ENCODE measurements around the gene LRRC28. TPM values are rescaled to one million over a fixed set of nuclear protein-coding genes. Genes with fewer than 3 reads are reported as not detected.
A peak's percentile ranks its signal among the peaks of the same experiment; 100 is the strongest.

LRRC28 gene
- total RNA-seq, 2 donors from 2014 or later: 18.5 to 26.0 TPM

DNA sequence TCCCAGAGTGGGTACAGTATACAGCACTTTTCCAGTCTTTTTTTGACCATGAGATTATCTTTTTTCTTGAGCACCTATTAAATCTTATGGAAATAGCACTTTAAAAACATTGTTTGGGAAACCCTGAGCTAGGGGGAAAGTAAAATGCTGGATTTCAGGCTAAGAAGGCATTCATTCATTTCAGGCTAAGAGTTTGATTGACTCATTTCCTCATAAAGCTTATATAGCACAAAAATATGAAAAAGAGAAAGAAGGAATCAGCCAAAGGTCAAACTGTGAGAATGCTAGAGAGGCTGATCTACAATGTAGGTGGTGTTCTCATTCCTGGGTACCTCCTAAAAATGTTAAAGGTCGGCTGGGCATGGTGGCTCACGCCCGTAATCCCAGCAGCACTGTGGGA is 12.4 kb upstream of the LRRC28 start:
- peaks cover 7% of the 10 kb centered on the region for H3K27me3 Mint-ChIP-seq
- no peak overlapping the region for H3K27ac Mint-ChIP-seq
- H3K36me3 Mint-ChIP-seq (ENCODE audit: low read depth): no peaks in the 10 kb centered on the region
- ATAC-seq (replicated peaks): no peak
- no peak overlapping the region for H3K4me3 Mint-ChIP-seq
- no peaks in the 10 kb centered on the region for H3K4me1 Mint-ChIP-seq
- no peaks in the 10 kb centered on the region for H3K9me3 Mint-ChIP-seq

DNA sequence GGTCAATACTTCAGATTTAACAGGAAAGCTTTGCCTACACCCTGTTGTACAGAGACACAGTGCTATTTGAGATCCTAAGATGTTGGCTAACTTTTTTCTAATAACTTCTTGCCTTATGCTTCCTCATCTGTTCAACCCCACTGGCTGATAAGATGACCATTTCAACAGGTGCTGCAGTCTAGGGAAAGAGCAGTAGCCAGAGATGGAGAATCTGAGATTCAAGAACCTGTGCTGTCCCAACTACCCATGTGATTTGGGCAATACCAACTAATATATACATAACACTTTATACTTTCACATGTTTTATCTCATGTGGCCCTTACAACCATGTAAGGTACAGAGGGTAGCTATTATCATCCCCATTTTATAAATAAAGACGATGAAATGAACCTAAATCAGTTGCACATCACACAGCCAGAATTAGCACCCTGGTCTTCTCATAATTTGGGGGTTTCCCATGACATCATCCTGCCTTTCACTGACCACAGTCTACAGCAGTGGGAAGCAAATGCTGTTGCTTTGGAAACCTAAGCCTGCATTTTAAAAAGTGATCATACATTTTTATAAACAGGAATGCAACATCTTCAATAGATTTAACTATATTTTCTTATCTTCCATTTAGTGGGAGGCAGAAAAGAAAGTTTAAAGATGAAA is 11.6 kb upstream of the LRRC28 start:
- ATAC-seq (replicated peaks): peak; percentile 74
- H3K9me3 Mint-ChIP-seq: no peaks in the 10 kb centered on the region
- no peak overlapping the region for H3K27ac Mint-ChIP-seq

DNA sequence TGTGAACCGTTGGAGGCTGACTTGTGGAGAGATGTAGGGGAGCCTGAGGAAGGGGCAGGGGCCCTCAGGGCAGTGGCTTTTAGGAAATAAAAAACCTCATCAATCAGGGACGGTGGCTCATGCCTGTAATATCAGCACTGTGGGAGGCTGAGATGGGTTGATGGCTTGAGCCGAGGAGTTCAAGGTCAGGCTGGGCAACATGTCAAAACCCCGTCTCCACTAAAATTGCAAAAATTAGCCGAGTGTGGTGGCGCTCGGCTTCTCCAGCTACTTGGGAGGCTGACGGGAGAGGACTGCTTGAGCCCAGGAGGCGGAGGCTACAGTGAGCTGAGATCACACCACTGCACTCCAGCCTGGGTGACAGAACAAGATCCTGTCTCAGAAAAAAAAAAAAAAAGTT is 9.5 kb upstream of the LRRC28 start:
- H3K4me1 Mint-ChIP-seq: no peaks in the 10 kb centered on the region
- H3K27me3 Mint-ChIP-seq: peaks cover 4% of the 10 kb centered on the region
- H3K36me3 Mint-ChIP-seq (ENCODE audit: low read depth): no peaks in the 10 kb centered on the region
- H3K27ac Mint-ChIP-seq: no peak overlapping the region
- ATAC-seq (replicated peaks): no peak
- no peaks in the 10 kb centered on the region for H3K9me3 Mint-ChIP-seq
- no peak overlapping the region for H3K4me3 Mint-ChIP-seq

More for the DNA sequence above, 11.6 kb upstream of the LRRC28 start:
- Mint-ChIP-seq H3K4me3 (no peak overlapping the region), H3K36me3 (ENCODE audit: low read depth) (no peaks in the 10 kb centered on the region), H3K4me1 (no peaks in the 10 kb centered on the region), H3K27me3 (peaks cover 7% of the 10 kb centered on the region)

GRCh38 chr15:99244306-99244705 is 7.0 kb upstream of the LRRC28 start:
- Mint-ChIP-seq H3K27me3 (no peaks in the 10 kb centered on the region), H3K4me3 (no peak overlapping the region), H3K36me3 (ENCODE audit: low read depth) (no peaks in the 10 kb centered on the region)

DNA sequence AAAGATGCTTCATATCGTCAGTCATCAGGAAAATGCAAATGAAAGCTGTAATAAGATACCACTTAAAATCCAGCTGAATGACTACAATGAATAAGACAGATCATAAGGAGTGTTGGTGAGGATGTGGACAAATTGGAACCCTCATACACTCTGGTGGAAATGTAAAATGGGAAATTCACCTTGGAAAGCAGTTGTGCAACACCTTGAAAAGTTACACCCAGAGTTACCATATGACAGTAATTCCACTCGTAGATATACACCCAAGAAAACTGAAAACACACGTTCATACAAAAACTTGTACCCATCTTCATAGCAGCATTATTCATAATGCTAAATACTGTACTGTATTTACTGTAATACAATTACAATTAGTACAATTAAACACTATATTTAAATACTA is 4.2 kb upstream of the LRRC28 start:
- Mint-ChIP-seq H3K9me3 (no peaks in the 10 kb centered on the region), H3K4me3 (no peak overlapping the region), H3K27ac (no peak overlapping the region), H3K4me1 (peaks cover 1% of the 10 kb centered on the region), H3K36me3 (ENCODE audit: low read depth) (no peaks in the 10 kb centered on the region), H3K27me3 (no peaks in the 10 kb centered on the region)
- ATAC-seq (replicated peaks): no peak

More at GRCh38 chr15:99244306-99244705, 7.0 kb upstream of the LRRC28 start:
- Mint-ChIP-seq H3K27ac (no peak overlapping the region), H3K4me1 (no peaks in the 10 kb centered on the region), H3K9me3 (no peaks in the 10 kb centered on the region)
- ATAC-seq (replicated peaks): no peak

DNA sequence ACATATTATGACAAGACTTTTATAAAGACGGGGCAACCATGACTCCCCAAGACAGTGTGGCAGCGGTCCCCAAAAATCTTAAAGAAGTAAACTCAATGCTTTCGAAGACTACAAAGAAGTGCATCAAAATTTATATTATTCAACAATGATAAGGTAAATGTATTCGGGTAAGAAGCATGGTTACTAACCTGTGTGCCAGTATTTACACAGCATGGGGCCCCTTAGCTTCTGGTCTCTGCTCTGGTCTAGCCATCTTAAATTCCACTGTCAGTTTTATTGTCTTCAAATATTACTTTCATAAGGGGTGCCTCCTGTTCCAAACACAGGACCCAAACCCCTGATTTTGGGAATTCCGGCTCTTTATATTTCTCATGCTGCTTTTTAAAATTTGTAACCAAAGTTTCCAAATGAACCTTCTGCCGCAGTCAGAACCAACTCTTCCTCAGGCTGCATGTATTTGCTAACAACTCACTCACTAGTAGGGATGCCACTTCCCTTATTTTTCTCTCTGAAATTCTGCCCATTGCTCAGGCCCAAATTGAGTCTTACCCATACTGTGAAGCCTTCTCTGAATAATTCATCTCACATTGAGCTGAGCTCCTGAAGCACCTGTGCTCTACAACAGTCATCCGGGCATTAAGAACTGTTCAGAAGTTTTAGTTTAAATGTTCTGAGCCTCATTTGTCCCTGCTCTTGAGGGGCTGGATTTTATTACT is 3.1 kb upstream of the LRRC28 start:
- H3K27me3 Mint-ChIP-seq: no peaks in the 10 kb centered on the region
- ATAC-seq (replicated peaks): no peak
- H3K27ac Mint-ChIP-seq: no peak overlapping the region
- H3K4me3 Mint-ChIP-seq: no peak overlapping the region
- no peaks in the 10 kb centered on the region for H3K36me3 Mint-ChIP-seq (ENCODE audit: low read depth)
- peaks cover 10% of the 10 kb centered on the region for H3K4me1 Mint-ChIP-seq
- H3K9me3 Mint-ChIP-seq: no peaks in the 10 kb centered on the region

DNA sequence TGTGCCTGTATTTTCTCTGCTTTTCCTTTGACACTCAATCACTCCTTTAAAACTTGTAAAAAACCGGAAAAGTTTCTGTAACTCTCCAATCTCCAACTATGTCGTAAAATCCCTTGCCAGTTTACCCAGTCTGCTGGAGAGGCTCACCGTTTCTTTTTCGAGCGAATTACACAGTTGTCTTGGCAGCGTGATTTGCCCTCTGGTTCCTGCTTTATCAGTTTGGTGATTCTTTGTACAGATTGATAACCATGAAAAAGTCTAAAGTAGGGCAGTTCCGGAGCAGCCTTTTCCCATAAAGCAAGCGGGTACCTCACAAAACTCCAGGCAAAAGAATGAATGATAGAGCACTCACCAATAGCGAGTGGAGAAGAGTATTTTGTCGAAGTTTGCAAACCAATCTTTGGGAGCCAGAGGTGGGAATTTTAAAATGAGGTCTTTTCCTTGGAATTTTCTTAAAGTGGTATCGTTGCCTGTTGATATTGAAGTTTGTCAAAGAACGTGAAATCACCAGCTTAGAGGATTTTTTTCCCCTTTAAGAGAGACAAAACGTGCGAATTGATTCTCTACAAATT is 1.9 kb upstream of the LRRC28 start, which contains the start of gene TTC23:
TSS of gene TTC23 (minus strand) at position 312 of the 572 bp plus-strand sequence. CDS start 20,869 bp downstream, outside the sequence.
- no peak within 1 kb of the TSS for H3K27ac Mint-ChIP-seq
- no peak for ATAC-seq (replicated peaks)

DNA sequence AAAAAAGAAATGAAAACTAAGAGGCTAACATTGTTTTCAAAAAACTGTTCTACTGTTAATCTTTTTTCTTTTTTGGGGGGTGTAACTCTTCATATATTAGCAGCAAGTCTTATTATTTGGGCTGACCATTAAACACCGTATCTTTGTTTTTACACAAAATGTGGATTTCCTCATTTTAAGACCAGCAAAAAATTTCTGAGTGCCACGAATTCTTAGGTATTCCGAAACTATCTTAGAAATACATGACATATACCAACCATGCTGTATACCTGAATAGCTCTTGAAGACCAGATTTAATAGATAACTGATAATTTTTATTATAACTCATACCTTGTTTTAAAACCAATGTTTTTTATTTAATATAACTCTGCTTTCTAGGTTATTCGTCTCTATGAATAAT is 1.3 kb upstream of the LRRC28 start:
- H3K27ac Mint-ChIP-seq: no peak overlapping the region
- H3K4me3 Mint-ChIP-seq: no peak overlapping the region
- no peak for ATAC-seq (replicated peaks)
- no peaks in the 10 kb centered on the region for H3K36me3 Mint-ChIP-seq (ENCODE audit: low read depth)
- no peaks in the 10 kb centered on the region for H3K9me3 Mint-ChIP-seq
- H3K4me1 Mint-ChIP-seq: peaks cover 17% of the 10 kb centered on the region
- H3K27me3 Mint-ChIP-seq: no peaks in the 10 kb centered on the region

More for the DNA sequence above, 1.9 kb upstream of the LRRC28 start, which contains the start of gene TTC23:
- no peaks in the 10 kb centered on the region for H3K27me3 Mint-ChIP-seq
- peak within 1 kb of the TSS; percentile 90 for H3K4me3 Mint-ChIP-seq
- H3K4me1 Mint-ChIP-seq: peaks cover 17% of the 10 kb centered on the region
- H3K36me3 Mint-ChIP-seq (ENCODE audit: low read depth): no peaks in the 10 kb centered on the region
- no peaks in the 10 kb centered on the region for H3K9me3 Mint-ChIP-seq

DNA sequence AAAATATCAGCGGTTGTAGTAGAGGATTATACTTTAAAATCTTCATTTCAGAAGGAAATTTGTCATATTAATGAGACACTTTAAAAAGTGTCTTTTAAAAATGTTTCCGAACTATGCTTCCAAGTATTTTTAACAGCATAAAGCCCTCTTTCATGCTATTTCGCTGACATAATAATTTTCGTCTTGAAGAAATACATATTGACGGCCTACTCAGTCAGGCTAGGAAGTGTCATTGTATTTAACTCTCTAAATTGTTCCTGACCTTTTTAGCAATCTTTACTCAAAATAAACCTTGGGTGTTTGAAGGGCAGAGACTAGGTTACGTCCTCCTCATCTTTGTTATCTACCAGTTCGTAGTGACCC is 806 bp upstream of the LRRC28 start:
- no peak for ATAC-seq (replicated peaks)
- Mint-ChIP-seq H3K4me1 (peaks cover 17% of the 10 kb centered on the region), H3K4me3 (peak overlapping the region; percentile 90), H3K27ac (peak overlapping the region; percentile 81), H3K9me3 (no peaks in the 10 kb centered on the region), H3K27me3 (no peaks in the 10 kb centered on the region), H3K36me3 (ENCODE audit: low read depth) (no peaks in the 10 kb centered on the region)

DNA sequence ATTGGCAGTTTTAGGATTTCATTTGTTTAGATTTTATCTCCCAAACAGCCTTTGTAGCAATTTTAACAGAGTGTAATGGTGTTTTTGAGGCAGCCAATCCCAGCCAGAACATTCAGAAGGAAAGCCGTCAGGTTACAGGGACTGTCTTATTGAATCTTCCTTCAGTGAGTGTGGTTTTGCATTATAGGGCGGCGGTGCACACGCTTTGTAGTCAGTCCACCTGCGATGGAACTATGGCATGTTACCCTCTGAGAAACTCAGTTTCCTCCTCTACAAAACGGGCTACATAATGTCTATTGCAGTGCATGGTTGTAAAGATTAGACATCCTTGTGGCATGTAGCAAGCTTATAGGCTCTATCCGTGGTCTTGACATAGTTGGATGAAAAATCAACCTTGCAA is 1.0 kb downstream of the LRRC28 start:
- Mint-ChIP-seq H3K4me1 (peaks cover 17% of the 10 kb centered on the region), H3K4me3 (peak overlapping the region; percentile 90), H3K27me3 (no peaks in the 10 kb centered on the region), H3K27ac (peak overlapping the region; percentile 83), H3K36me3 (ENCODE audit: low read depth) (peaks cover 18% of the 10 kb centered on the region), H3K9me3 (no peaks in the 10 kb centered on the region)
- no peak for ATAC-seq (replicated peaks)

GRCh38 chr15:99253381-99254090 is 2.3 kb downstream of the LRRC28 start:
- ATAC-seq (replicated peaks): peak; percentile 11
- Mint-ChIP-seq H3K36me3 (ENCODE audit: low read depth) (peaks cover 23% of the 10 kb centered on the region), H3K27me3 (no peaks in the 10 kb centered on the region), H3K4me3 (peak overlapping the region; percentile 90), H3K4me1 (peaks cover 17% of the 10 kb centered on the region), H3K27ac (peak overlapping the region; percentile 73), H3K9me3 (no peaks in the 10 kb centered on the region)

GRCh38 chr15:99257107-99257750 is 5.9 kb downstream of the LRRC28 start:
- H3K27ac Mint-ChIP-seq: no peak overlapping the region
- peaks cover 14% of the 10 kb centered on the region for H3K4me1 Mint-ChIP-seq
- peaks cover 23% of the 10 kb centered on the region for H3K36me3 Mint-ChIP-seq (ENCODE audit: low read depth)
- H3K27me3 Mint-ChIP-seq: no peaks in the 10 kb centered on the region
- no peaks in the 10 kb centered on the region for H3K9me3 Mint-ChIP-seq
- no peak overlapping the region for H3K4me3 Mint-ChIP-seq
- ATAC-seq (replicated peaks): no peak

- no peaks in the 10 kb centered on the region for H3K4me1 Mint-ChIP-seq
- no peak overlapping the region for H3K27ac Mint-ChIP-seq
- H3K27me3 Mint-ChIP-seq: no peaks in the 10 kb centered on the region
- ATAC-seq (replicated peaks): no peak
- H3K9me3 Mint-ChIP-seq: no peaks in the 10 kb centered on the region
- H3K36me3 Mint-ChIP-seq (ENCODE audit: low read depth): no peaks in the 10 kb centered on the region
- H3K4me3 Mint-ChIP-seq: no peak overlapping the region
These were observed 12.8 kb downstream of the LRRC28 start for GRCh38 chr15:99264125-99264524.

- ATAC-seq (replicated peaks): no peak
- no peak overlapping the region for H3K4me3 Mint-ChIP-seq
- H3K27me3 Mint-ChIP-seq: no peaks in the 10 kb centered on the region
- H3K4me1 Mint-ChIP-seq: no peaks in the 10 kb centered on the region
- H3K36me3 Mint-ChIP-seq (ENCODE audit: low read depth): no peaks in the 10 kb centered on the region
- no peaks in the 10 kb centered on the region for H3K9me3 Mint-ChIP-seq
- H3K27ac Mint-ChIP-seq: no peak overlapping the region
These were observed 14.3 kb downstream of the LRRC28 start for GRCh38 chr15:99265541-99266070.
